Large intestine (tissue), 3 donors: Measurements from ENCODE around the gene AKR1A1. TPM values are rescaled to one million over a fixed set of nuclear protein-coding genes. Genes with fewer than 3 reads are reported as not detected.
"Not testable (repeated sequence)": the region's sequence is repeated elsewhere in the genome, so short reads cannot be mapped to it uniquely, and the experiment has no call there.

ENCODE experiments used
- DNase-seq, 2 donors: peaks; one replicate each; pipeline versions ENCODE4 v3.0.0 to v3.0.0-alpha.2; 2013
- H3K27ac ChIP-seq: one replicate; pipeline ENCODE4 v1.5.1; 2013; ENCODE audit warnings: low read length
- H3K27me3 ChIP-seq: 2 replicates; pipeline ENCODE4 v1.6.1; 2013; ENCODE audit warnings: low read length; ENCODE audit not compliant: control insufficient read depth, insufficient read depth
- H3K36me3 ChIP-seq: 2 replicates; pipeline ENCODE4 v1.6.1; 2013; ENCODE audit warnings: low read length; ENCODE audit not compliant: control insufficient read depth, insufficient read depth
- H3K4me1 ChIP-seq: one replicate; pipeline ENCODE4 v1.6.1; 2013; ENCODE audit warnings: low read length; ENCODE audit not compliant: control insufficient read depth, insufficient read depth
- H3K4me3 ChIP-seq: one replicate; pipeline ENCODE4 v1.5.1; 2013; ENCODE audit warnings: low read length
- H3K9me3 ChIP-seq: one replicate; pipeline ENCODE4 v1.6.1; 2013; ENCODE audit warnings: mild to moderate bottlenecking, low read depth, low read length, moderate library complexity; ENCODE audit not compliant: control insufficient read depth
- WGBS: methylation state at CpG from one replicate; pipeline ENCODE4 v1.1.5; 2013; ENCODE audit warnings: low lambda C conversion rate; ENCODE audit not compliant: insufficient coverage; 5-methylcytosine and 5-hydroxymethylcytosine counted together
- polyA plus RNA-seq: library from polyadenylated mRNA; unstranded; fragments of 120-200 nt; gene quantifications from one replicate; pipeline ENCODE4 v1.2.1, GENCODE V29; 2013

AKR1A1 gene
- polyA plus RNA-seq, 1 donor: 256 TPM

DNA sequence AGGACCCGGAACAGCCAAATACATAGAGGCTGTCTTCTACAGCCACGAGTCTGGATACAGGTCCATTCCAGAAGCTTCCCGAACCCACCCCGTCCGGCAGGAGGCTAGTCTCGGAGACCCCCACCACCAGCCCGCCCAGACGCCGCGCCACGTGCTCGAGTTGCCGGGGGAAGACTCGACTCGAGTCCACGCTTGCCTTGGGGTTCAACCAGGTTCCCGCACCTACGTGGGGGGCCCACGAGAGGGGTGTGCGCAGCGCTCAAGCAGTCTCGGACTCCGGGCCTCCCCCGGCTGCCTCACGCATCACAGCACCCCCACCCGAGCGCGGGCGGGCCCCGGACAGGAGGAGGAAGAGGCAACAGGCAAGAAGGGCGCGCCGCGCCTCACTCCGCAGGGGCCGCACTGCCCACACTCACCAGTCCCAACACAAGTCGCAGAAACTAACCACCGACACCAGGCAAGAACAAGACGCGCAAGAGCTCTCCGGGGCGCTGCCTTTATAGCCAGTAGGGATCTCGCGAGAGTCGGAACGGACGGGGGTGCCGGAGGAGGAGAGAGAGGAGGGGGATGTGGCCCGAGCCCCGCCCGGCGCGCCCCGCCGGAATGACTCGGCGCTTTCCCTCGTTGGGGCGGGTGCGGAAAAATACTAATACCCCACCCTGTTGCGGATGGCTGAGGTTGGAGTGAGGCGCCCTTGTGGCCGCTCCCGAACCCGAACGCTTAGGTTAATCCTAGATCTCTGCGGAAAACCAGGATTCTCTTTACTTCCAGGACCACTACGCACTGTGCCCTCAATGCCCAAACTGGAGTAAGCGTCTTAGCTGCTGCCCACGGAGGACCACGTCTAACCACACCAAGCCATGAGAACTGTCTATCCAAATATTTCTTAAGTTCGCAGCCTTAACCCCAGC lies 29.0 kb upstream of the AKR1A1 start, which contains the start of gene PRDX1:
Gene PRDX1, minus strand, starts transcription at position 472 of the 911 bp plus-strand sequence. CDS start 2,841 bp downstream, outside the sequence.
- peak within 1 kb of the TSS; percentile 87 for H3K4me3 ChIP-seq
- peaks cover 12% of the 10 kb centered on the region for H3K36me3 ChIP-seq
- no peaks in the 10 kb centered on the region for H3K27me3 ChIP-seq
- H3K27ac ChIP-seq: peak within 1 kb of the TSS; percentile 82
- 21% methylated on average over 2 of the region's 72 CpGs for WGBS
- no peaks in the 10 kb centered on the region for H3K9me3 ChIP-seq
- peak; percentile 94 to 96 for DNase-seq
- peaks cover 8% of the 10 kb centered on the region for H3K4me1 ChIP-seq

DNA sequence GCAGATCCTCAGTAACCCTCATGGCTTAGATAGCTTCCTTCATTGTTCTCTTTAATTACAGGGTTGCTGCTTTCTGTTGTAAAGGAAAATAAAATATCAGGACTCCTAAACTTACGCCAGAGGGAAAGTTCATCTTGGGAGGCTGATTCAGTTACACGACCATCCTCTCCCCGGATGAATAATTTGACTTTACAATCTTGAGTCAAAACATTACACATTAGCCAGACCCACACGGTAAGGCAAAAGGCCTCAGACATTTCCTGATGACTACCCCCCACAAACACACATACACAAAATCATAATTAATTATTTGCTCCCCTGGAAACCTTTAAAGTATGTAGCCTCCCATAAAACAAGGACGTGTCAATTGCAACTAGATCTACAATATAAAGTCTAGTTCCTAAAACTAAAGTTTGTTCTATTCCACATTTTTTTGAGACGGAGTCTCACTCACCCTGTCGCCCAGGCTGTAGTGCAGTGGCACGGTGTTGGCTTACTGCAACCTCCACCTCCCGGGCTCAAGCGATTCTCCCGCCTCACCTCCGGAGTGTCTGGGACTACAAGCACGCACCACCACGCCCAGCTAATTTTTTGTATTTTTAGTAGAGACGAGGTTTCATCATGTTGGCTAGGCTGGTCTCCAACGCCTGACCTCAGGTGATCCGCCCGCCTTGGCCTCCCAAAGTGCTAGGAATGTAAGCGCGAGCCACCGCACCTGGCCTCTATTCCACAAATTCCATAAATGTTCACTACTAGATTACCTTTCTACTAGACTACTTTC lies 28.1 kb upstream of the AKR1A1 start:
- Histone ChIP-seq H3K4me3 (peak overlapping the region; percentile 87), H3K36me3 (peaks cover 4% of the 10 kb centered on the region), H3K9me3 (no peaks in the 10 kb centered on the region), H3K27ac (peak overlapping the region; percentile 82), H3K4me1 (peaks cover 8% of the 10 kb centered on the region), H3K27me3 (no peaks in the 10 kb centered on the region)
- no peak for DNase-seq
- WGBS: 60% methylated on average over 1 of the region's 21 CpGs

DNA sequence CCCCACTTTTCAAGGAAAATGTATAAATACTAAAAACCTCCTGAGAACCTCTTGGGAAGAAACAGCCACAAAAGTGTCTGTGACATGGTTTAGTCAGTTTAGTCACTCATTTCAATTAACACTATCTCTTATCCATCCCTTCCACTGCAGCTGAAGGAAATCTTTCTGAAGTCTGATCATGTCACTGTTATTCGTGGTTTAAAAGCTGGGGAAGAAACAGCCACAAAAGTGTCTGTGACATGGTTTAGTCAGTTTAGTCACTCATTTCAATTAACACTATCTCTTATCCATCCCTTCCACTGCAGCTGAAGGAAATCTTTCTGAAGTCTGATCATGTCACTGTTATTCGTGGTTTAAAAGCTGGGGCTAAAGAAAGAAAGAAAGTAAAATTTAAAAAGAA lies 27.1 kb upstream of the AKR1A1 start:
- not testable (repeated sequence) for H3K36me3 ChIP-seq, H3K4me1 ChIP-seq, H3K27me3 ChIP-seq, H3K27ac ChIP-seq, H3K4me3 ChIP-seq, DNase-seq, H3K9me3 ChIP-seq
- WGBS: 82% methylated on average over 1 of the region's 2 CpGs

DNA sequence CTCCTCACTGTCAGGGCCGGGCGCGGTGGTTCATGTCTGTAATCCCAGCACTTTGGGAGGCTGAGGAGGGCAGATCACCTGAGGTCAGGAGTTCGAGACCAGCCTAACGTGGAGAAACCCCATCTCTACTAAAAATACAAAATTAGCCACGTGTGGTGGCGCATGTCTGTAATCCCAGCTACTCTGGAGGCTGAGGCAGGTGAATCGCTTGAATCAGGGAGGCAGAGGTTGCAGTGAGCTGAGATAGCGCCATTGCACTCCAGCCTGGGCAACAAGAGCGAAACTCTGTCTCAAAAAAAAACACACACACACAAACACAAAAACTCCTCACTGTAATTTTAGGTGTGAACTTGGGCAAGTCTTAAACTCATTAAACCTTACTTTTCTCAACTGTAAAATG lies 26.7 kb upstream of the AKR1A1 start:
- H3K27ac ChIP-seq, H3K9me3 ChIP-seq, H3K4me1 ChIP-seq, H3K4me3 ChIP-seq, DNase-seq, H3K27me3 ChIP-seq, H3K36me3 ChIP-seq: not testable (repeated sequence)
- WGBS: 100% methylated on average over 1 of the region's 10 CpGs

GRCh38 chr1:45526135-45526644 lies 24.4 kb upstream of the AKR1A1 start:
- DNase-seq: peak; percentile 73 to 80
- Histone ChIP-seq H3K27me3 (no peaks in the 10 kb centered on the region), H3K4me3 (no peak overlapping the region), H3K36me3 (no peaks in the 10 kb centered on the region), H3K9me3 (no peaks in the 10 kb centered on the region), H3K27ac (no peak overlapping the region), H3K4me1 (peaks cover 4% of the 10 kb centered on the region)
- no CpG with 5 or more reads among the region's 1 CpG for WGBS

- 100% methylated on average over 3 of the region's 11 CpGs for WGBS
Observed at GRCh38 chr1:45530632-45531135, 19.9 kb upstream of the AKR1A1 start.

DNA sequence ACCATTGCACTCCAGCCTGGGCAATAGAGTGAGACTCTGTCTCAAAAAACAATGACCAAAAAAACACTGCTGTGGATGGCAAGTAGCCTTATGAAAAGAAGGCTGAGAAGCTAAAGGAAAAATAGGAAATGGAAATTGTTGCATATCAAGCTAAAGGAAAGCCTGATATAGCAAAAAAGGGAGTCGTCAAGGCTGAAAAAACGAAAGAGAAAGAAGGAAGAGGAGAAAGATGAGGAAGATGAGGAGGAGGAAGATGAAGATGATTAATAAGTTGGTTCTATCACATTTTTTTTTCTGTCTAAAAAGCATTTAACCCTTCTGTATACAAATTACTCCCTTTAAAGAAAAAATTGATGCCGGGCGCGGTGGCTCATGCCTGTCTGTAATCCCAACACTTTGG lies 18.8 kb upstream of the AKR1A1 start:
- 93% methylated on average over 2 of the region's 5 CpGs for WGBS
- no peak overlapping the region for H3K27ac ChIP-seq
- no peak for DNase-seq
- no peak overlapping the region for H3K4me3 ChIP-seq
- H3K36me3 ChIP-seq: no peaks in the 10 kb centered on the region
- H3K27me3 ChIP-seq: no peaks in the 10 kb centered on the region
- no peaks in the 10 kb centered on the region for H3K4me1 ChIP-seq
- H3K9me3 ChIP-seq: no peaks in the 10 kb centered on the region

More at GRCh38 chr1:45530632-45531135, 19.9 kb upstream of the AKR1A1 start:
- H3K9me3 ChIP-seq: no peaks in the 10 kb centered on the region
- DNase-seq: no peak
- H3K27me3 ChIP-seq: no peaks in the 10 kb centered on the region
- H3K36me3 ChIP-seq: no peaks in the 10 kb centered on the region
- peaks cover 4% of the 10 kb centered on the region for H3K4me1 ChIP-seq
- no peak overlapping the region for H3K4me3 ChIP-seq
- H3K27ac ChIP-seq: no peak overlapping the region

DNA sequence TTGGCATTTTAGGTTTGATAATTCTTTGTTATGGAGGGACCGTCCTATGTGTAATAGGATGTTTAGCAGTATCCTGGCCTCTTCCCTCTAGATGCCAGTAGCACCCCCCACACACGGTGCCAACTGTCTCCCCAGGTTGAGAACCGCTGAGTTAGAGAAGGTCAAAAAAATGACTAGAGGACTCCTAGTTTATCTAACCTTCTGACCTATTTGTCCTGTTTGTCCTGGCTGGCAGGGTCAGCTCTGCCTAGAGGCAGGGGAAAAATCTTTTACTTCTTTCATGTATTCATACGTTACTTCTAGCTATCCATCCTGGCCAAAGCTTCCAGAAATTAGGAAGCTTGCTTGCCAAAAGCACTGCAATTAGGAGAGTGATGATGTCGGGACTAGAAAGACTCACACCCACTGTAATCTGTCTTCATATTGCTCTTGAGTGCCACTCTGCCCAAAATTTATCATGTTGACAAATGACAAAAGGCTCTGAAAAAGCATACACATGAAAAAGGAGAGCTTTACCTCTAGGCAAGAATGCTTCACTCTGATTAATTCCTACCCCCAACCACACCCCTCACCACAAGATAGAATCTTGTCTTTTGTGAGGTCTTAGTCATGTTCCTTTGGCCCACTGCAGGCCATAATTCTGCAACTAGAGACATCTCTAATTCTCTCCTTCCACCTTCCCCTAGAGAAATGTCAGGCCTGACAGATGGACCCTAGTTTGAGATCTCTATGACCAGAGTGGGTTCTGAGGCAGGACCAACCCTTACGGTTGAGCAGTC lies 14.4 kb upstream of the AKR1A1 start:
- no peaks in the 10 kb centered on the region for H3K27me3 ChIP-seq
- DNase-seq: no peak
- H3K4me1 ChIP-seq: no peaks in the 10 kb centered on the region
- no CpG with 5 or more reads among the region's 6 CpGs for WGBS
- no peaks in the 10 kb centered on the region for H3K36me3 ChIP-seq
- no peaks in the 10 kb centered on the region for H3K9me3 ChIP-seq
- no peak overlapping the region for H3K27ac ChIP-seq
- no peak overlapping the region for H3K4me3 ChIP-seq

DNA sequence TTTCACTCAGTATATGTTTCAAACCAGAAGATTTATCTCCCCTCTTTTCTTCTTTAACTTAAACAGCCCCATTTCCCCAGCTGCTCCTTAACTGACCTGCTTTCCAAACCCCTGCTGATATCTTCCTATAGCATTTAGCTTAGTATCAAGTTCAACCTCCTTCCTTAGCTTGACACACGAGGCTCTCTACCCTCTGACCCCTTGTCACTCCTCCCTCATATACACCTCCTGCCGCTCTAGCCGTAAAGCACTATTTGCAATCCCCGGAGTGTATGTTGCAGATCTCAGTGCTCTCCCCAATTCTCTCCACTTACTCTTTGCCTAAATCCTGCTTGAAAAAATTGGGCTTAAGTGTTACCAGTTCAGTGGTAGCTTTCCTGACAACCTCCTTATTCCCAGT lies 13.7 kb upstream of the AKR1A1 start:
- Histone ChIP-seq H3K4me1 (peaks cover 3% of the 10 kb centered on the region), H3K9me3 (no peaks in the 10 kb centered on the region), H3K27me3 (no peaks in the 10 kb centered on the region), H3K27ac (no peak overlapping the region), H3K36me3 (no peaks in the 10 kb centered on the region), H3K4me3 (no peak overlapping the region)
- DNase-seq: peak in 1 of 2 donors; percentile 40
- whole genome bisulfite sequencing: 14% methylated on average over 1 of the region's 4 CpGs
